Small intestine (tissue), 7 donors: ENCODE measurements around the gene MSI2. TPM values are rescaled to one million over a fixed set of nuclear protein-coding genes. Genes with fewer than 3 reads are reported as not detected.
A peak's percentile ranks its signal among the peaks of the same experiment; 100 is the strongest.

Experiments used
- DNase-seq, 2 donors: peaks; one replicate each; pipeline versions ENCODE4 v3.0.0 to v3.0.0-alpha.2; 2013
- FAIRE-seq: peaks from 2 replicates; lab custom pipeline; 2012; peaks lifted over from hg19 to GRCh38; lab: Jason Lieb, UNC
- H3K27ac ChIP-seq, 3 donors: one replicate each; pipeline ENCODE4 v1.5.1; 2013; ENCODE audit warnings: low read length in 2 of 3, mild to moderate bottlenecking in 2 of 3, control low read depth in 1 of 3, inconsistent platforms in 1 of 3, low read depth in 1 of 3, moderate library complexity in 1 of 3
- H3K27me3 ChIP-seq, 3 donors: one replicate each; pipeline ENCODE4 v1.6.1; 2013; ENCODE audit warnings: low read length in 3 of 3, inconsistent platforms in 1 of 3; ENCODE audit not compliant: control insufficient read depth in 3 of 3, insufficient read depth in 3 of 3
- H3K36me3 ChIP-seq, 3 donors: one replicate each; pipeline ENCODE4 v1.6.1; 2013; ENCODE audit warnings: low read length in 3 of 3, inconsistent platforms in 1 of 3, low read depth in 1 of 3, mild to moderate bottlenecking in 1 of 3, moderate library complexity in 1 of 3; ENCODE audit not compliant: control insufficient read depth in 3 of 3, insufficient read depth in 2 of 3
- H3K4me1 ChIP-seq, 3 donors: one replicate each; pipeline ENCODE4 v1.6.1; 2013; ENCODE audit warnings: low read length in 2 of 3, inconsistent platforms in 1 of 3, low read depth in 1 of 3, mild to moderate bottlenecking in 1 of 3, moderate library complexity in 1 of 3; ENCODE audit not compliant: control insufficient read depth in 3 of 3, insufficient read depth in 2 of 3
- H3K4me3 ChIP-seq, 3 donors: one replicate each; pipeline ENCODE4 v1.5.1; 2013; ENCODE audit warnings: low read length in 3 of 3, control low read depth in 1 of 3, inconsistent platforms in 1 of 3, low read depth in 1 of 3, mild to moderate bottlenecking in 1 of 3, moderate library complexity in 1 of 3
- H3K9me3 ChIP-seq, 2 donors: one replicate each; pipeline ENCODE4 v1.6.1; 2013; ENCODE audit warnings: low read depth in 1 of 2, low read length in 1 of 2; ENCODE audit not compliant: control insufficient read depth in 2 of 2, insufficient read depth in 1 of 2
- WGBS, 3 donors: extraction: QIAGEN DNeasy Blood & Tissue Kit; methylation state at CpG; one replicate each; pipeline ENCODE4 v1.1.7; 2013; 5-methylcytosine and 5-hydroxymethylcytosine counted together
- polyA plus RNA-seq, 4 donors: library from polyadenylated mRNA; stranded (reverse) in 3 of 4; unstranded in 1 of 4; fragments of 200-250 nt in 3 of 4; fragments of 120-200 nt in 1 of 4; gene quantifications; one replicate each; pipeline versions ENCODE4 v1.2.1 to v1.2.3, GENCODE V29; 2013
- donor health status: healthy with polysubstance abuse.
- donor health status: control.
- donor health status: control.
- donor health status: Bipolar disorder and iron deficiency.
- donor health status: healthy.

Gene MSI2
- polyA plus RNA-seq, 4 donors, result 5.1 to 49.4 (median 12.6) TPM

DNA sequence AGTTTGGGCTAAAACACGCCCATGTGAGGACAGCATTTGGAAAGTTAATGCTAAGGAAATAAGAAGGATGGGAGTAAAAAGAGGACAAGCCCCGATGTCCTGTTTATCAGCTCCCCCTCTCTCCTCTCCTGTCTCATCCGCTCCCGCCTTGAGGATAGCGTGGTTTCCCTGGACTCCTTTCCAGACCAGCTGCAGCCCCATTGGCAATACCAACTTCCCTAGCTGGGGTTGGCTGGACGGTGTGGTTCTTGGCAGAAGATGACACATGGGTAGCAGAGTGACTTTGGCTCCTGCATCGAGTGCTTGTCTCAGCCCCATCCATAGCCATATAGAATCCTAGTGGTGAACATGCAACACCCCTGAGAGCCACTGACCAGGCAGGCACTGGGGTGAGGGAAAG is 302.9 kb downstream of the MSI2 start:
- DNase-seq, result no peak
- Histone ChIP-seq H3K36me3 (peaks cover 0 to 38% (median 0%) of the 10 kb centered on the region in 3 donors), H3K4me1 (peaks cover 0 to 64% (median 2%) of the 10 kb centered on the region in 3 donors), H3K9me3 (no peaks in the 10 kb centered on the region), H3K4me3 (no peak overlapping the region), H3K27ac (no peak overlapping the region), H3K27me3 (no peaks in the 10 kb centered on the region)
- 91 to 96% (median 93%) methylated on average over 7 of the region's 7 CpGs for WGBS, 3 donors
- FAIRE-seq, result no peak

DNA sequence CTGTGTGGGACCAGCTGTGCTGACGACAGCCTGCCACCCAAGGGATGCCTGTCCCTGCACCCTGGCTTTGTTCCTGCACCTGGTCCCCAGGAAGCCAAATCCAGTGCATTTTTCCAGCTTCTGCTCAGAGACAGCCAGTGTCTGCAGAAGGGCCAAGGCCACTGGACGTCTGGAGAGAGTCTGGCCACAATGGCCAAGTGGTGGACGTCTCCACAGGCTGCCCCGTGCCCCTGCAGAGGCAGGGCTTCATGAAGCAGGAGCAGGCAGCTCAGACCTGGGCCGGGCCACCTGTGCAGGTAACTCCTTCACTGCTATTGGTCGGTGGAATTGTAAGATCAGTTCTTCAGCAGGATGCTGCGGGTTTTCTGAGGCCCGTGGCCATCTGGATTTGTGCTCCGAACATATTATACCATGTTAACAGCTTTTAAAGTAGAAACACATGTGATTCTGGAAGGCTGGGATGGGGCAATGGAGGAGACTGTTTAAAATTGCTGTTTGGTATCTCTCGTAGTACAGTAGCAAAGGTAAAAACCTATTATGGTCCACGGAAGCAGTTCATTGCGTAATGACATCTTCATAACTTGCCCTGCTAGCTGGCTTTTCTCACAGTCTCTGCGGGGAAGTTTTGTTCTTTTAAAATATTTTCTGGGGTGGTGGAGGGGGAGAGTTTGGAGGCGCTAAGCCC is 303.5 kb downstream of the MSI2 start:
- Histone ChIP-seq H3K27me3 (no peaks in the 10 kb centered on the region), H3K4me3 (no peak overlapping the region), H3K4me1 (peaks cover 0 to 64% (median 2%) of the 10 kb centered on the region in 3 donors), H3K9me3 (no peaks in the 10 kb centered on the region), H3K27ac (peak overlapping the region in 1 of 3 donors; percentile 19), H3K36me3 (peaks cover 0 to 37% (median 0%) of the 10 kb centered on the region in 3 donors)
- DNase-seq, result peak in 1 of 2 donors; percentile 47
- FAIRE-seq, result no peak
- WGBS, 3 donors, result 83 to 87% (median 83%) methylated on average over 14 of the region's 14 CpGs

DNA sequence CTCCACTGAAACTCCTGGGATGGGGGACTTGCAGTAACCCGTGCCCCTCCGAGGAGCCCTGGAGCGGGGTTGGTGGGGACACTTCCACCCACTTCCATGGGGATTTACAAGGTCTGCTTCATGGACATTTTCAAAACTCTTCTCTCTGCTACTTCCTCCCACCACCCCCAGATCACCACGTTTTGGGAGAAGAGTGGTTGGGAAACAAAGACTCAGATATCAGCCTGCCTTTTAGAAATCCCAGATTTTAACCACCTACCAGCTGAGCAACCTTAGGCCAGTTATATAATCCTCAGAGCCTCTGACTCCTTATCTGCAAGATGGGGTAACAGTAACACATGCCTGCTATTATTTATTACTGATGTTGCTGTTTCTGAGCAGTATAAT is 304.0 kb downstream of the MSI2 start:
- H3K27ac ChIP-seq, result peak overlapping the region in 1 of 3 donors; percentile 85
- WGBS, 3 donors, result 80 to 85% (median 85%) methylated on average over 4 of the region's 4 CpGs
- H3K4me1 ChIP-seq, result peaks cover 0 to 69% (median 2%) of the 10 kb centered on the region in 3 donors
- H3K4me3 ChIP-seq, result no peak overlapping the region
- no peaks in the 10 kb centered on the region for H3K9me3 ChIP-seq
- FAIRE-seq, result no peak
- no peak for DNase-seq
- H3K27me3 ChIP-seq, result no peaks in the 10 kb centered on the region
- peaks cover 0 to 31% (median 0%) of the 10 kb centered on the region in 3 donors for H3K36me3 ChIP-seq

DNA sequence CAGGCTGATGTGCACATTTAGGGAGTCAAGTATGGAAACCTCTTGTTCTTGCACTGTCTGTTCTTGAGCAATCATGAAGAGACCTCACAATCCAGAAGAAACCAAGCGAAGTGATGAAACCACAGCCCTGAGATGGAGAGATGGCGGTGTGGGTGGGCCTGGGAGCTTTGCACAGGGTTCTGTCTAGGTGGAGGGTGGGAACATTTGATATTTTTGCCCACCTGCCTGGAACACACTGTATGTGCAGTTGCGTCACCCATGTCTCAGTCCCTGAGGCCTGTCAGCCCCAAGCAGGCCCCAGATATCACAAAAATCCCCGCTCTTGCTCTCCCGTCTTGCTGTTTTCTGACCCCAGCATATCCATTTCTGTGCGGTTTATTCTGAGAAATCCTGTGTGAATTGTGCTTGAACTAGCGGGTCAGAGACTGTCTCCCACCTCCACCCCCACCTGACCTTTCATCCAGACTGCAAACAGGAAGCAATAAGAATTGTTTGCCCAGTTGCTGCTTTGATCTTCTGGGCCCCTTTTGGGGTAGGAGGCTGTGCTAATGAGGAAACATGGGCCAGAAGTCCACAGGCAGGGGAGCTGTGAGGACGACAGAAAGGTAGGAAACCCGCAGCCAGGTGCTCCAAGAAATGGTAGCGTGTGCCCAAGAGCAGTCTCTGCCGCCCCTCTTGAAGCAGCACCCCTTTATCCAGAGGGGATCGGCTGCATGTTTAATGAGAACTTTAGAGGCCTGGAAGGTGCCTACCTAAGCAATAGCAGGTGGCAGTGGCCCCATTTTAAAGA is 304.9 kb downstream of the MSI2 start:
- 41 to 75% (median 61%) methylated on average over 12 of the region's 12 CpGs for WGBS, 3 donors
- Histone ChIP-seq H3K36me3 (peaks cover 0 to 33% (median 0%) of the 10 kb centered on the region in 3 donors), H3K4me3 (no peak overlapping the region), H3K9me3 (no peaks in the 10 kb centered on the region), H3K4me1 (peaks cover 0 to 71% (median 2%) of the 10 kb centered on the region in 3 donors), H3K27me3 (no peaks in the 10 kb centered on the region), H3K27ac (peak overlapping the region in 1 of 3 donors; percentile 85)
- DNase-seq (peak; percentile 36 to 93), FAIRE-seq (no peak)

DNA sequence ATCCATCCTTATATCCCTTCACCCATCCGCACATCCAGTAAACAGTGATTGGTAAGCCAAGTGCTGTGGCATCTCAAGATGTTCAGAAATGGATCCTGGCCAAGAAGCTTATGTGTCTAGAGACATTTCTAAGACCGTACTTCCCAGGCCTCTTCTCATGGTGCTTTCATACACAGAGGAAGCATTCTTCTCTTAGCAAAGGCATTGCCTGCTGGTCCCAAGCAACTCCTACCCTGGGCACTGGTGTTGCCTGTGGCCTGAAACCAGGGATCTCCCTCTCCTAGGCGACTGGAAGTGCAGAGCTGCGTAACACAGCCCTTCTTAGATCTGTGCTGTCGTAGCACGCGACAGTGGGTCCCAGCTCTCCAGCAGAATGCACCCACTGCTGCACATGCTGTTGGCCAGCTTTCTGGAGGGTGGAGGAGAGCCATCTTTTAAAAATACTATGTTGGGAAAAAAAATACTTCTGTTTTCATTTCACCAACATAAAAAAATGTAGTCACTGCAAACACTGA is 305.9 kb downstream of the MSI2 start:
- Histone ChIP-seq H3K36me3 (peaks cover 0 to 31% (median 0%) of the 10 kb centered on the region in 3 donors), H3K4me1 (peaks cover 0 to 67% (median 2%) of the 10 kb centered on the region in 3 donors), H3K27me3 (no peaks in the 10 kb centered on the region), H3K4me3 (no peak overlapping the region), H3K27ac (peak overlapping the region in 1 of 3 donors; percentile 85), H3K9me3 (no peaks in the 10 kb centered on the region)
- FAIRE-seq, result no peak
- 87 to 96% (median 95%) methylated on average over 7 of the region's 7 CpGs for WGBS, 3 donors
- DNase-seq, result no peak

DNA sequence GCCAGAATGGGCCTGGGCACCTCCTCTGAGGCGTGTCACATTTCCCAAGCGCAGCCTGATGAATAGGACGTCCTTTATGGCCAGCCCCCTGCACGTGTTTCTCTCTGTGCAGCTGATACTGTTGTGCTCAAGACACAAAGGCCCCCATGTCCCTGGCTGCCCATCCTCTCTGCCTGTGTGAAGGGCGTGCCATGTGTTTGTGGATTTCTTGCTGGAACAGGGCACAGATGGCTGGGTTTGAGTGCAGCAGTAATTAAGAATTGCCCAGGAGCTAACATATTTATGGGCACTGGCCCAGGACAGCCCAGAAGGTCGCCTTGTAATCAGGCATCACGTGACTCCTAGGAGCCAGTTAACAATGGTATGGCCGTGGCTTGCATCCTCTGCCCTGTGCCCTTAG is 307.6 kb downstream of the MSI2 start:
- DNase-seq, result peak in 1 of 2 donors; percentile 47

DNA sequence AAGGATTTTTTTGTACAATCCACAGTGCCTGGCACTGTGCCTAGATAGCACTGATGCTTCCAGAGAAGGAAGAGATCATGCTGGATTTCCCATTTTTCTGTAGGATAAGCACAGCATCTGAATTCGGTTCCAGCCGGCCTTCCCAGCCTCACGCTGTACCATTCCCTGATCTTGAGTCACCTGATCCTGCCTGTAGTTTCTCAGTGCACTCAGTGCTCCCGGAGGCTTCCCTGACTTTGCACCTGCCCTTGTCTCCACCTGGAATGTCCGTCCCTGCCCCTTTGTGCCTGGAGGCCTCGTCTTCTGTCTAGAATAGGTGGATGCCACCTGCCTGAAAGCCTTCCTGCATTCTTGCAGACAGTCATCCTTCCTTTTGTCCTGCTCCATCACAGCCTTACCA is 308.9 kb downstream of the MSI2 start:
- Histone ChIP-seq H3K27me3 (no peaks in the 10 kb centered on the region), H3K36me3 (peaks cover 0 to 16% (median 0%) of the 10 kb centered on the region in 3 donors), H3K27ac (no peak overlapping the region), H3K9me3 (no peaks in the 10 kb centered on the region), H3K4me1 (peaks cover 0 to 53% (median 2%) of the 10 kb centered on the region in 3 donors), H3K4me3 (no peak overlapping the region)
- DNase-seq (peak; percentile 17 to 63), FAIRE-seq (no peak)
- 24 to 71% (median 47%) methylated on average over 6 of the region's 6 CpGs for WGBS, 3 donors

More for the DNA sequence above, 307.6 kb downstream of the MSI2 start:
- no peak for FAIRE-seq
- H3K27me3 ChIP-seq, result no peaks in the 10 kb centered on the region
- no peak overlapping the region for H3K4me3 ChIP-seq
- WGBS, 3 donors, result 39 to 76% (median 54%) methylated on average over 8 of the region's 8 CpGs
- H3K36me3 ChIP-seq, result peaks cover 0 to 19% (median 0%) of the 10 kb centered on the region in 3 donors
- H3K4me1 ChIP-seq, result peaks cover 0 to 61% (median 2%) of the 10 kb centered on the region in 3 donors
- H3K27ac ChIP-seq, result no peak overlapping the region
- H3K9me3 ChIP-seq, result no peaks in the 10 kb centered on the region

DNA sequence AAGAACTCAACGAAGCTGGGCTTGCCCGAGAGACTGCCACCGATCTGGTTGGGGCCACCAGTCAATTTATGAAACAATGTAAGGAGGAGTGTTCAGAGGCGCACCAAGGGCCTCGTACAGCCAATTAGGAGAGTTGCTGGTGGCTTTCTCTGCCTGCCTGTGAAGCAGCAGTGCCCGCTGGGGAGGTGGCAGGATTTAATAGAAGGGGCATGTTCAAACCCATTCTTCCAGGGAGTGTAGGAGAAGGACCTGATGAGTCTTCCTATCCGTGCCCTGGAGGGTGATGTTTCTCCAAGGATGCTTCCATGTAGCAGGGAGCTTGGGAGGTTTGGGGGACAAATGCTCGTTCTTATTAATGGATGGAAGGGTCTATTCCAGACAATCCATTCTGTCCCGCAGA is 310.4 kb downstream of the MSI2 start:
- H3K36me3 ChIP-seq, result peaks cover 0 to 26% (median 0%) of the 10 kb centered on the region in 3 donors
- FAIRE-seq (no peak), DNase-seq (no peak)
- H3K27me3 ChIP-seq, result no peaks in the 10 kb centered on the region
- H3K9me3 ChIP-seq, result no peaks in the 10 kb centered on the region
- no peak overlapping the region for H3K27ac ChIP-seq
- peaks cover 0 to 38% (median 2%) of the 10 kb centered on the region in 3 donors for H3K4me1 ChIP-seq
- 94 to 95% (median 95%) methylated on average over 9 of the region's 9 CpGs for WGBS, 3 donors
- no peak overlapping the region for H3K4me3 ChIP-seq
